ENCODE measurements around the gene SOX12.

SOX12 gene

DNA sequence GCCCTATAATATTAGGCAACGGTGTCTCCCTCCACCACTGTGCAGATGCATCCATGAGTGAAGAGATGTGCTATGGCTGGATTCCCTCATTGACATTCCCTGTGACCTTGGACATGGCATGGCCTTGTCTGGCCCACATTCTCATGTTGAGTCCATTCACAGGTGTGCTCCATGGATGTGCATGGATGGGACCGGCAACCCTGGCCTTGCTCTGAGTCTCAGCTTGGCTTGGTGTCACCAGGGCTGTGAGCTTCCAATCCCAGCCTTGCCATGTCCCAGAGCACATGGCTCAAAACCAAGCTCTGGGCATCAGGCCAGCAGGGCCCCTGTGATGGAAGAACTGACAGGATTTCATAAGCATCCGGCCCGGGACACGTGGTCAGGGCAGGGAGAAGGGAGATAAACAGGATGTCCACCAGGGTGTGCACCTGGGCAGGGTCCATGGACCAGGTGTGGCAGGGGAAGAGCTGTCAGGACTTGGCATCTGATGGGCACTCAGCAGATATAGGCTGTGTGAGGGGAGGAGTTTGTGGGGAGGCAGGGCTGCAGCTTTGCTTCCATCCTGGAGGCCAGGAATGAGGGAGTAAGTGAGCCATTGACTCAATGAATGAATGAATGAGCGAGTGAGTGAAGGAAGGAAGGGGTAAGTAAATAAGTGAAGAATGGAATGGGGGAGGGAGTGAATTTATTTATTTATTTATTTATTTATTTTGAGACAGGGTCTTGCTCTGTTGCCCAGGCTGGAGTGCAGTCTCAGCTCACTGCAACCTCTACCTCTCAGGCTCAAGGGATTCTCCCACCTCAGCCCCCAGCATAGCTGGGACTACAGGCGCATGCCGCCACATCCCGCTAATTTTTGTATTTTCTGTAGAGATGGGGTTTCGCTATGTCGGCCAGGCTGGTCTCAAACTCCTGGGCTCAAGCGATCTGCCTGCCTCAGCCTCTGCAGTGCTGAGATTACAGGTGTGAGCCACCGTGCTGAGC is 37.2 kb downstream of the SOX12 start:
- Mint-ChIP-seq H3K27ac (no peak overlapping the region), H3K9me3 (no peaks in the 10 kb centered on the region), H3K4me1 (peaks cover 49% of the 10 kb centered on the region), H3K4me3 (no peak overlapping the region), H3K27me3 (ENCODE audit: low read depth, poor library complexity) (peaks cover 11% of the 10 kb centered on the region), H3K36me3 (ENCODE audit: low read depth) (no peaks in the 10 kb centered on the region)
- no peak for DNase-seq
- TF ChIP-seq, protein P1, sequence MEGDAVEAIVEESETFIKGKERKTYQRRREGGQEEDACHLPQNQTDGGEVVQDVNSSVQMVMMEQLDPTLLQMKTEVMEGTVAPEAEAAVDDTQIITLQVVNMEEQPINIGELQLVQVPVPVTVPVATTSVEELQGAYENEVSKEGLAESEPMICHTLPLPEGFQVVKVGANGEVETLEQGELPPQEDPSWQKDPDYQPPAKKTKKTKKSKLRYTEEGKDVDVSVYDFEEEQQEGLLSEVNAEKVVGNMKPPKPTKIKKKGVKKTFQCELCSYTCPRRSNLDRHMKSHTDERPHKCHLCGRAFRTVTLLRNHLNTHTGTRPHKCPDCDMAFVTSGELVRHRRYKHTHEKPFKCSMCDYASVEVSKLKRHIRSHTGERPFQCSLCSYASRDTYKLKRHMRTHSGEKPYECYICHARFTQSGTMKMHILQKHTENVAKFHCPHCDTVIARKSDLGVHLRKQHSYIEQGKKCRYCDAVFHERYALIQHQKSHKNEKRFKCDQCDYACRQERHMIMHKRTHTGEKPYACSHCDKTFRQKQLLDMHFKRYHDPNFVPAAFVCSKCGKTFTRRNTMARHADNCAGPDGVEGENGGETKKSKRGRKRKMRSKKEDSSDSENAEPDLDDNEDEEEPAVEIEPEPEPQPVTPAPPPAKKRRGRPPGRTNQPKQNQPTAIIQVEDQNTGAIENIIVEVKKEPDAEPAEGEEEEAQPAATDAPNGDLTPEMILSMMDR (IDR thresholded peaks at IDR 0.05) = no peak

DNA sequence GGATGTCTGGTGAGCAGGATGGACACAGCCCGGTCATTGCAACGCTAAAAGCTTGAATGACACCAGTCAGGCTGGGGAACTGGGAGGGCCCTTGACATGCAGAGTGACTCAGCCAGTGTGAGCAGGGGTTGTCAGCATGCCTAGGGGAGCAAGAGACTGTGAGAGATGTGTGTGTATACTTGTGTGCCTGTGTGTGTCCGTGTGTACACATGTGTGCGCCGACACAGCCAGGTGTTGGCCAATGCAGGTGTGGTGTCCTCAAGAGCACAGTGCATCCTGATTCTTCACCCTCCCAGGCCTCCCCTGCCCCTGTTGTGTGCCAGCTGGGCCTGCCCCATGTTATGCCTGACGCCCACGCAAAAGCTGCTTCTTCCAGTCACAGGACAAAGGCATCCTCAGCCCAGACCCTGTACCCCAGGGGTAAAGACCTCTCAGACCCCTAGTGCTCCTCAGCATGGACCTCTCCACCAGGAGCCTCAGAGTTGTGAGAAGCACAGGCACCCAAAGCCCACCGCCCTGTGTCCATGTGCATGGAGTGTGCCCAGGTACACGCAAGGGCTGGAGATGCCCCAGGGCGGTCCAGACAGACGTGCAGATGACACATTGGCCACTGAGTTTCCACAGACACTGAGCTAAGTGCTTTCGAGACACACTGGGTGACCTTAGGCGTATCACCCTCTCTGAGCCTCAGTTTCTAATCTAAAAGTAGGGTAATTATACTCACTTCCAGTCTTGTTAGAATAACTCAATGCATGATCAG is 38.1 kb downstream of the SOX12 start:
- DNase-seq = no peak
- Mint-ChIP-seq H3K9me3 (no peaks in the 10 kb centered on the region), H3K4me3 (no peak overlapping the region), H3K4me1 (peaks cover 52% of the 10 kb centered on the region), H3K27ac (no peak overlapping the region), H3K36me3 (ENCODE audit: low read depth) (no peaks in the 10 kb centered on the region), H3K27me3 (ENCODE audit: low read depth, poor library complexity) (peaks cover 11% of the 10 kb centered on the region)
- TF ChIP-seq, protein P1 (IDR thresholded peaks at IDR 0.05) = no peak

DNA sequence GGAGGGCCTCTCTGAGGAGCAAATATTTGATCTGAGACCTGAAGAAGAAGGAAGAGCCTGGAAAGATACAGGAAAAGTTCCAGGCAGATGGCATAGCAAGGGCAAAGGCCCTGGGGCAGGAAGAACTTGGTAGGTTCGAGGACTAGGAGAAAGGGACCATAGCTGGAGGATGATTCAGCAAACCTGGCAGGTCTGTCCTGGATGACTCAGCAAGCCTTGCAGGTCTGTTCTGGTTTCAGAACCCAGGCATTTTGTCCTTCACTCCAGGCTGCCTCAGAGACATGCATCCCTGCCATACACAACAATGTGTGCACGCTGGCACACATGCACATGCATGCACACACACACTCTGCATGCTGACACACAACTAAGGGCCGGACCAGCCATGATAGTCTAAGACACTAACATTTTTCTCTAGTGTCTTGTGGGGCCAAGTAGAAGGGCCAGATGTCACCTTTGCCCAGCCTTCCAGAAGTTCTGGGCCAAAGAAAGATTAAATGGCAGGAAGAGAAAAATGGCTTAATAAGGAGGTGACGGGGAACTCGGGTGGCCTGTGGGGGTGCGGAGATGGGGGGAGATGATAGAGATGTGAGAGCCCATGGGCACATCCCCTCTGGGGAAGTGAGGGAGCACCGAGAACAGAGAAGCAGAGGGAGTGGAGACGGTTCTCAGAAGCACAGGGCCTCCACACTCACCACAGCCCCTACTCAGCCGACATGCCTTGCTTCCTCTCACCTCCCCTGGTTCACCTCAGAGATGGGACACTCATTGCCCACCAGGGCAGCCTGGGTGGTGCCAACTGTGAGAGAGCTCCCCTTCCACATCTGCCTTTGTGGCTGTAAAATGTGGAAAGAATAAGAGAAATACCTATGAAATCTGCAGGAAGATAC is 39.8 kb downstream of the SOX12 start:
- peaks cover 15% of the 10 kb centered on the region for H3K27me3 Mint-ChIP-seq (ENCODE audit: low read depth, poor library complexity)
- H3K4me3 Mint-ChIP-seq = no peak overlapping the region
- no peak for DNase-seq

DNA sequence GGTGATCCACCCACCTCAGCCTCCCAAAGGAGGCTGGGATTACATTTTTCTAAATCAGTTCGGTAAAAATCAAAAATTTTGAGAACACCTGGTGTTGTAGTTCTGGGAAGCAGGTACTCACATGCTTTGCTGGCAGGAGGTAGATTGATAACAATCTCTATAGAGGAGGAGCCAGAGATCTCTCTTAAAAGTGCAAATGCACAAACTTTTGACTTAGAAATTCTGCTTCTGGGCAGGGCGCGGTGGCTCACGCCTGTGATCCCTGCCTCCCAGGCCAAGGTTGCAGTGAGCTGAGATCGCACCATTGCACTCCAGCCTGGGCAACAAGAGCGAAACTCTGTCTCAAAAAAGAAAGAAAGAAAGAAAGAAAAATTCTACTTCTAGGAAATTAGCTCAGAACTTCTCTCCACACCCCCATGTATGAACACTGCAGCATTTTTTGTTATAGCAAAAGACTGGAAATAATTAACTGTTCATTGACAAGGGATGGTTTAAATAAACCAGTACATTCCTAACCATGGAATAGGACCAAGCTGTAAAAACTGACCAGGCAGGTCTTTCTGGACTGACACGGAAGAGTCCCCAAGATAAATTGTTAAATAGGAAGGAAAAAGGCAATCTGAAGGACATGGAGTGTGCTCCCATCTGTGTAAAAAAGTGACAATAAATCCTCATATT is 40.8 kb downstream of the SOX12 start:
- H3K4me1 Mint-ChIP-seq = peaks cover 46% of the 10 kb centered on the region
- no peaks in the 10 kb centered on the region for H3K9me3 Mint-ChIP-seq
- H3K27me3 Mint-ChIP-seq (ENCODE audit: low read depth, poor library complexity) = peaks cover 15% of the 10 kb centered on the region
- DNase-seq = no peak
- H3K36me3 Mint-ChIP-seq (ENCODE audit: low read depth) = no peaks in the 10 kb centered on the region
- H3K27ac Mint-ChIP-seq = no peak overlapping the region
- TF ChIP-seq, protein P1 (IDR thresholded peaks at IDR 0.05) = no peak
- H3K4me3 Mint-ChIP-seq = no peak overlapping the region

More for the DNA sequence above, 39.8 kb downstream of the SOX12 start:
- Mint-ChIP-seq H3K36me3 (ENCODE audit: low read depth) (no peaks in the 10 kb centered on the region), H3K4me1 (peaks cover 56% of the 10 kb centered on the region), H3K27ac (peak overlapping the region; percentile 70), H3K9me3 (no peaks in the 10 kb centered on the region)
- TF ChIP-seq, protein P1 (IDR thresholded peaks at IDR 0.05) = no peak
